NK-92 (cell line): ENCODE measurements around the gene KIAA1671.

Experiments used
- DNase-seq: peaks from one replicate; lab custom pipeline; 2025; ENCODE audit not compliant: unreplicated experiment; lab: John Stamatoyannopoulos, UW

The KIAA1671 gene

GRCh38 chr22:25007444-25008106 lies 55.1 kb downstream of the KIAA1671 start:
- DNase-seq: no peak

GRCh38 chr22:25008666-25009065 lies 56.1 kb downstream of the KIAA1671 start:
- DNase-seq: no peak

- DNase-seq: no peak
Observed at GRCh38 chr22:25012741-25013143, 60.2 kb downstream of the KIAA1671 start.

- no peak for DNase-seq
Observed at GRCh38 chr22:25013607-25014006, 61.1 kb downstream of the KIAA1671 start.

GRCh38 chr22:25014896-25015755 lies 62.6 kb downstream of the KIAA1671 start:
- no peak for DNase-seq

- no peak for DNase-seq
Observed at GRCh38 chr22:25016311-25016710, 63.8 kb downstream of the KIAA1671 start.

- no peak for DNase-seq
Observed at GRCh38 chr22:25018009-25018408, 65.5 kb downstream of the KIAA1671 start.

GRCh38 chr22:25019427-25020184 lies 67.1 kb downstream of the KIAA1671 start:
- DNase-seq: no peak

- DNase-seq: no peak
Observed at GRCh38 chr22:25021409-25021808, 68.9 kb downstream of the KIAA1671 start.

GRCh38 chr22:25021976-25022711 lies 69.6 kb downstream of the KIAA1671 start:
- no peak for DNase-seq

GRCh38 chr22:25023879-25024278 lies 71.4 kb downstream of the KIAA1671 start:
- no peak for DNase-seq

- no peak for DNase-seq
Observed at GRCh38 chr22:25024895-25025294, 72.4 kb downstream of the KIAA1671 start.

- no peak for DNase-seq
Observed at GRCh38 chr22:25025491-25026400, 73.2 kb downstream of the KIAA1671 start.

- no peak for DNase-seq
Observed at GRCh38 chr22:25027043-25027906, 74.8 kb downstream of the KIAA1671 start.

- DNase-seq: no peak
Observed at GRCh38 chr22:25027959-25028840, 75.7 kb downstream of the KIAA1671 start.

GRCh38 chr22:25028841-25029141 lies 76.3 kb downstream of the KIAA1671 start:
- DNase-seq: no peak

GRCh38 chr22:25029181-25029580 lies 76.7 kb downstream of the KIAA1671 start:
- no peak for DNase-seq

GRCh38 chr22:25030636-25031035 lies 78.1 kb downstream of the KIAA1671 start:
- DNase-seq: no peak
